ENCODE results near the gene C3orf80. TPM values are rescaled to one million over a fixed set of nuclear protein-coding genes. Genes with fewer than 3 reads are reported as not detected.

Gene C3orf80
- total RNA-seq, 1 experiment from 2014 or later, result 0.66 TPM

DNA sequence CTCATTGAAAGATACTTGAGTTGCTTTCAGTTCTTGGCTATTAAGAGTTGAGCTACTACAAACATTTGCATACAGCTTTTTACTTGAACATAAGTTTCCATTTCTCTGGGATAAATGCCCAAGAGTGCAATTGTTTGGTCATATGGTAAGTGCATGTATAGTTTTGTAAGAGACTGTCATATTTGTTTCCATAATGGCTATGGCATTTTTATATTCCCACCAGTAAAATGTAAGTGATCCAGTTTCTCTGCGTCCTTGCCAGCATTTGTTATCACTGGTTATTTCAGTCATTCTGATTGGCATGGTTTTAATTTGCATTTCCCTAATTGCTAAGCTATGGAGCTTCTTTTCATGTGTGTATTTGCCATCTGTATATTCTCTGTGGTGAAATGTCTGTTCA lies 22.5 kb downstream of the C3orf80 start:
- Mint-ChIP-seq H3K27ac (no peak overlapping the region), H3K9me3 (peaks cover 20% of the 10 kb centered on the region), H3K4me3 (no peak overlapping the region), H3K4me1 (no peaks in the 10 kb centered on the region), H3K27me3 (ENCODE audit: low read depth) (no peaks in the 10 kb centered on the region), H3K36me3 (no peaks in the 10 kb centered on the region)
- ATAC-seq, result no peak
- no peak for DNase-seq (ENCODE audit: low spot score)
- TF ChIP-seq, protein P1, sequence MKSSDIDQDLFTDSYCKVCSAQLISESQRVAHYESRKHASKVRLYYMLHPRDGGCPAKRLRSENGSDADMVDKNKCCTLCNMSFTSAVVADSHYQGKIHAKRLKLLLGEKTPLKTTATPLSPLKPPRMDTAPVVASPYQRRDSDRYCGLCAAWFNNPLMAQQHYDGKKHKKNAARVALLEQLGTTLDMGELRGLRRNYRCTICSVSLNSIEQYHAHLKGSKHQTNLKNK (CRISPR knock-in tag; IDR thresholded peaks at IDR 0.05), result no peak
- no peak for TF ChIP-seq ZNF396 (CRISPR knock-in tag; IDR thresholded peaks at IDR 0.05; ENCODE audit: borderline replicate concordance)
- TF ChIP-seq, protein P2, sequence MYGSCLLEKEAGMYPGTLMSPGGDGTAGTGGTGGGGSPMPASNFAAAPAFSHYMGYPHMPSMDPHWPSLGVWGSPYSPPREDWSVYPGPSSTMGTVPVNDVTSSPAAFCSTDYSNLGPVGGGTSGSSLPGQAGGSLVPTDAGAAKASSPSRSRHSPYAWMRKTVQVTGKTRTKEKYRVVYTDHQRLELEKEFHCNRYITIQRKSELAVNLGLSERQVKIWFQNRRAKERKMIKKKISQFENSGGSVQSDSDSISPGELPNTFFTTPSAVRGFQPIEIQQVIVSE (CRISPR knock-in tag; IDR thresholded peaks at IDR 0.05; ENCODE audit: borderline replicate concordance), result no peak
- no peak for TF ChIP-seq ZNF263 (CRISPR knock-in tag; IDR thresholded peaks at IDR 0.05; ENCODE audit: low read depth)
- no peak for TF ChIP-seq OVOL2 (CRISPR knock-in tag; IDR thresholded peaks at IDR 0.05; ENCODE audit: borderline replicate concordance)
- TF ChIP-seq, protein P3, sequence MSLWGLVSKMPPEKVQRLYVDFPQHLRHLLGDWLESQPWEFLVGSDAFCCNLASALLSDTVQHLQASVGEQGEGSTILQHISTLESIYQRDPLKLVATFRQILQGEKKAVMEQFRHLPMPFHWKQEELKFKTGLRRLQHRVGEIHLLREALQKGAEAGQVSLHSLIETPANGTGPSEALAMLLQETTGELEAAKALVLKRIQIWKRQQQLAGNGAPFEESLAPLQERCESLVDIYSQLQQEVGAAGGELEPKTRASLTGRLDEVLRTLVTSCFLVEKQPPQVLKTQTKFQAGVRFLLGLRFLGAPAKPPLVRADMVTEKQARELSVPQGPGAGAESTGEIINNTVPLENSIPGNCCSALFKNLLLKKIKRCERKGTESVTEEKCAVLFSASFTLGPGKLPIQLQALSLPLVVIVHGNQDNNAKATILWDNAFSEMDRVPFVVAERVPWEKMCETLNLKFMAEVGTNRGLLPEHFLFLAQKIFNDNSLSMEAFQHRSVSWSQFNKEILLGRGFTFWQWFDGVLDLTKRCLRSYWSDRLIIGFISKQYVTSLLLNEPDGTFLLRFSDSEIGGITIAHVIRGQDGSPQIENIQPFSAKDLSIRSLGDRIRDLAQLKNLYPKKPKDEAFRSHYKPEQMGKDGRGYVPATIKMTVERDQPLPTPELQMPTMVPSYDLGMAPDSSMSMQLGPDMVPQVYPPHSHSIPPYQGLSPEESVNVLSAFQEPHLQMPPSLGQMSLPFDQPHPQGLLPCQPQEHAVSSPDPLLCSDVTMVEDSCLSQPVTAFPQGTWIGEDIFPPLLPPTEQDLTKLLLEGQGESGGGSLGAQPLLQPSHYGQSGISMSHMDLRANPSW (CRISPR knock-in tag; conservative IDR thresholded peaks at IDR 0.05; ENCODE audit: low read depth), result no peak
- TF ChIP-seq HMGA2 (CRISPR knock-in tag; IDR thresholded peaks at IDR 0.05), result no peak
- ChIA-PET POLR2A (no interaction called here), CTCF (no interaction called here)

DNA sequence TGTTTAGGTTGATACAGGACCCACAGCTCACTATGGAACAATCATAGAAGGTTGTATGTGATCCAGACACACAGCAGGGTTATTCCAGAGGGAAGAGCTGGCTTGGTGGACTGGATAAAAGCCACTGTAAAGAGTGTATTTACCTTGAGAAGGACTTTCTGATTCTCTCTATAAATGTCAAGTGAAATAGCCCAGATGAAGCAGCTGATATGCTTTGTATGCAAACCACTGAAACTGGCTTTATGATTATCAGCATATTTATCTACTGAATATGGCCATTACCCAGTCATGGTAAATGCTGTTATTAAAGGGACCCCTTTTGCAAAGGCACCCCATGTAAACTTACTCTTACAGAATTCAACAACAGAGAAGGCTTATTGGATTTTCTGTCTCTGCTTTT lies 28.1 kb downstream of the C3orf80 start:
- no peak for ATAC-seq
- no peak overlapping the region for H3K27ac Mint-ChIP-seq
- H3K27me3 Mint-ChIP-seq (ENCODE audit: low read depth), result no peaks in the 10 kb centered on the region
- H3K9me3 Mint-ChIP-seq, result no peaks in the 10 kb centered on the region
- no peak for DNase-seq (ENCODE audit: low spot score)
- H3K36me3 Mint-ChIP-seq, result no peaks in the 10 kb centered on the region
- H3K4me3 Mint-ChIP-seq, result no peak overlapping the region
- no peaks in the 10 kb centered on the region for H3K4me1 Mint-ChIP-seq
- CTCF ChIA-PET, result no interaction called here
- POLR2A ChIA-PET, result no interaction called here
- no peak for TF ChIP-seq TEAD1 (CRISPR knock-in tag; IDR thresholded peaks at IDR 0.05)
- TF ChIP-seq, protein P4, sequence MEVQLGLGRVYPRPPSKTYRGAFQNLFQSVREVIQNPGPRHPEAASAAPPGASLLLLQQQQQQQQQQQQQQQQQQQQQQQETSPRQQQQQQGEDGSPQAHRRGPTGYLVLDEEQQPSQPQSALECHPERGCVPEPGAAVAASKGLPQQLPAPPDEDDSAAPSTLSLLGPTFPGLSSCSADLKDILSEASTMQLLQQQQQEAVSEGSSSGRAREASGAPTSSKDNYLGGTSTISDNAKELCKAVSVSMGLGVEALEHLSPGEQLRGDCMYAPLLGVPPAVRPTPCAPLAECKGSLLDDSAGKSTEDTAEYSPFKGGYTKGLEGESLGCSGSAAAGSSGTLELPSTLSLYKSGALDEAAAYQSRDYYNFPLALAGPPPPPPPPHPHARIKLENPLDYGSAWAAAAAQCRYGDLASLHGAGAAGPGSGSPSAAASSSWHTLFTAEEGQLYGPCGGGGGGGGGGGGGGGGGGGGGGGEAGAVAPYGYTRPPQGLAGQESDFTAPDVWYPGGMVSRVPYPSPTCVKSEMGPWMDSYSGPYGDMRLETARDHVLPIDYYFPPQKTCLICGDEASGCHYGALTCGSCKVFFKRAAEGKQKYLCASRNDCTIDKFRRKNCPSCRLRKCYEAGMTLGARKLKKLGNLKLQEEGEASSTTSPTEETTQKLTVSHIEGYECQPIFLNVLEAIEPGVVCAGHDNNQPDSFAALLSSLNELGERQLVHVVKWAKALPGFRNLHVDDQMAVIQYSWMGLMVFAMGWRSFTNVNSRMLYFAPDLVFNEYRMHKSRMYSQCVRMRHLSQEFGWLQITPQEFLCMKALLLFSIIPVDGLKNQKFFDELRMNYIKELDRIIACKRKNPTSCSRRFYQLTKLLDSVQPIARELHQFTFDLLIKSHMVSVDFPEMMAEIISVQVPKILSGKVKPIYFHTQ (CRISPR knock-in tag; IDR thresholded peaks at IDR 0.05), result no peak
- no peak for TF ChIP-seq ELF4 (CRISPR knock-in tag; IDR thresholded peaks at IDR 0.05; ENCODE audit: low read depth)
- TF ChIP-seq, protein P5, sequence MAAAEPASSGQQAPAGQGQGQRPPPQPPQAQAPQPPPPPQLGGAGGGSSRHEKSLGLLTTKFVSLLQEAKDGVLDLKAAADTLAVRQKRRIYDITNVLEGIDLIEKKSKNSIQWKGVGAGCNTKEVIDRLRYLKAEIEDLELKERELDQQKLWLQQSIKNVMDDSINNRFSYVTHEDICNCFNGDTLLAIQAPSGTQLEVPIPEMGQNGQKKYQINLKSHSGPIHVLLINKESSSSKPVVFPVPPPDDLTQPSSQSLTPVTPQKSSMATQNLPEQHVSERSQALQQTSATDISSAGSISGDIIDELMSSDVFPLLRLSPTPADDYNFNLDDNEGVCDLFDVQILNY (CRISPR knock-in tag; IDR thresholded peaks at IDR 0.05), result no peak
- TF ChIP-seq RORB (CRISPR knock-in tag; IDR thresholded peaks at IDR 0.05), result no peak

DNA sequence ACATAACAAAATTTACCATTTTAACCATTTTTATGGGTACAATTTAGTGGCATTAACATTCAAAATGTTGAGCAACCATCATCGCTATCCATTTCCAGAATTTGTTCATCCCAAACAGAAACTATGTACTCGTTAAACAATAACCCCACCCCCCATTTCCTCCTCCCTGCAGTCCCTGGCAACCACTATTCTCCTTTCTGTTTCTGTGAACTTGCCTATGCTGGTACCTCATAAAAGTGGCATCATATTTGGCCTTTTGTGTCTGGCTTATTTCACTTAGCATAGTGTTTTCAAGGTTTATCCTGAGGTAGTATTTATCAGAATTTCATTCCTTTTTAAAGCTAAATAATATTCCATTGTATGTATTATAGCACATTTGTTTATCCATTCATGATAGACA lies 32.4 kb downstream of the C3orf80 start:
- ATAC-seq (no peak), DNase-seq (ENCODE audit: low spot score) (no peak)
- no peaks in the 10 kb centered on the region for H3K4me1 Mint-ChIP-seq
- H3K9me3 Mint-ChIP-seq, result no peaks in the 10 kb centered on the region
- ChIA-PET POLR2A (no interaction called here), CTCF (no interaction called here)
- H3K27ac Mint-ChIP-seq, result no peak overlapping the region
- H3K4me3 Mint-ChIP-seq, result no peak overlapping the region
- H3K27me3 Mint-ChIP-seq (ENCODE audit: low read depth), result no peaks in the 10 kb centered on the region
- no peaks in the 10 kb centered on the region for H3K36me3 Mint-ChIP-seq
- TF ChIP-seq, protein P6, sequence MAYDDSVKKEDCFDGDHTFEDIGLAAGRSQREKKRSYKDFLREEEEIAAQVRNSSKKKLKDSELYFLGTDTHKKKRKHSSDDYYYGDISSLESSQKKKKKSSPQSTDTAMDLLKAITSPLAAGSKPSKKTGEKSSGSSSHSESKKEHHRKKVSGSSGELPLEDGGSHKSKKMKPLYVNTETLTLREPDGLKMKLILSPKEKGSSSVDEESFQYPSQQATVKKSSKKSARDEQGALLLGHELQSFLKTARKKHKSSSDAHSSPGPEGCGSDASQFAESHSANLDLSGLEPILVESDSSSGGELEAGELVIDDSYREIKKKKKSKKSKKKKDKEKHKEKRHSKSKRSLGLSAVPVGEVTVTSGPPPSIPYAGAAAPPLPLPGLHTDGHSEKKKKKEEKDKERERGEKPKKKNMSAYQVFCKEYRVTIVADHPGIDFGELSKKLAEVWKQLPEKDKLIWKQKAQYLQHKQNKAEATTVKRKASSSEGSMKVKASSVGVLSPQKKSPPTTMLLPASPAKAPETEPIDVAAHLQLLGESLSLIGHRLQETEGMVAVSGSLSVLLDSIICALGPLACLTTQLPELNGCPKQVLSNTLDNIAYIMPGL (CRISPR knock-in tag; IDR thresholded peaks at IDR 0.05), result no peak
- TF ChIP-seq, protein P7, sequence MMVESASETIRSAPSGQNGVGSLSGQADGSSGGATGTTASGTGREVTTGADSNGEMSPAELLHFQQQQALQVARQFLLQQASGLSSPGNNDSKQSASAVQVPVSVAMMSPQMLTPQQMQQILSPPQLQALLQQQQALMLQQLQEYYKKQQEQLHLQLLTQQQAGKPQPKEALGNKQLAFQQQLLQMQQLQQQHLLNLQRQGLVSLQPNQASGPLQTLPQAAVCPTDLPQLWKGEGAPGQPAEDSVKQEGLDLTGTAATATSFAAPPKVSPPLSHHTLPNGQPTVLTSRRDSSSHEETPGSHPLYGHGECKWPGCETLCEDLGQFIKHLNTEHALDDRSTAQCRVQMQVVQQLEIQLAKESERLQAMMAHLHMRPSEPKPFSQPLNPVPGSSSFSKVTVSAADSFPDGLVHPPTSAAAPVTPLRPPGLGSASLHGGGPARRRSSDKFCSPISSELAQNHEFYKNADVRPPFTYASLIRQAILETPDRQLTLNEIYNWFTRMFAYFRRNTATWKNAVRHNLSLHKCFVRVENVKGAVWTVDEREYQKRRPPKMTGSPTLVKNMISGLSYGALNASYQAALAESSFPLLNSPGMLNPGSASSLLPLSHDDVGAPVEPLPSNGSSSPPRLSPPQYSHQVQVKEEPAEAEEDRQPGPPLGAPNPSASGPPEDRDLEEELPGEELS (CRISPR knock-in tag; IDR thresholded peaks at IDR 0.05), result no peak
- no peak for TF ChIP-seq FOXJ3 (CRISPR knock-in tag; IDR thresholded peaks at IDR 0.05; ENCODE audit: borderline replicate concordance)
- TF ChIP-seq KAT7 (CRISPR knock-in tag; IDR thresholded peaks at IDR 0.05; ENCODE audit: borderline replicate concordance), result no peak
- TF ChIP-seq, protein P8, sequence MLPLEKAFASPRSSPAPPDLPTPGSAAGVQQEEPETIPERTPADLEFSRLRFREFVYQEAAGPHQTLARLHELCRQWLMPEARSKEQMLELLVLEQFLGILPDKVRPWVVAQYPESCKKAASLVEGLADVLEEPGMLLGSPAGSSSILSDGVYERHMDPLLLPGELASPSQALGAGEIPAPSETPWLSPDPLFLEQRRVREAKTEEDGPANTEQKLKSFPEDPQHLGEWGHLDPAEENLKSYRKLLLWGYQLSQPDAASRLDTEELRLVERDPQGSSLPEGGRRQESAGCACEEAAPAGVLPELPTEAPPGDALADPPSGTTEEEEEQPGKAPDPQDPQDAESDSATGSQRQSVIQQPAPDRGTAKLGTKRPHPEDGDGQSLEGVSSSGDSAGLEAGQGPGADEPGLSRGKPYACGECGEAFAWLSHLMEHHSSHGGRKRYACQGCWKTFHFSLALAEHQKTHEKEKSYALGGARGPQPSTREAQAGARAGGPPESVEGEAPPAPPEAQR (CRISPR knock-in tag; IDR thresholded peaks at IDR 0.05), result no peak
- no peak for TF ChIP-seq MYBL2 (CRISPR knock-in tag; IDR thresholded peaks at IDR 0.05)

Data from WTC11 (cell line).